Progenitor cell of endocrine pancreas (in vitro differentiated cells): ENCODE results near the gene GSTM5. TPM values are rescaled to one million over a fixed set of nuclear protein-coding genes. Genes with fewer than 3 reads are reported as not detected.
"Not testable (repeated sequence)": the region's sequence is repeated elsewhere in the genome, so short reads cannot be mapped to it uniquely, and the experiment has no call there.

ENCODE experiments used
- DNase-seq: peaks from one replicate; pipeline ENCODE4 v3.0.0; 2021; ENCODE audit warnings: low spot score; ENCODE audit not compliant: unreplicated experiment
- H3K27ac Mint-ChIP-seq: 2 replicates; pipeline ENCODE4 v1.8.0; 2021; ENCODE audit warnings: mild to moderate bottlenecking, moderate library complexity, mixed read lengths
- H3K27me3 Mint-ChIP-seq: 2 replicates; pipeline ENCODE4 v1.8.0; 2021; ENCODE audit warnings: mixed read lengths
- H3K36me3 Mint-ChIP-seq: 2 replicates; pipeline ENCODE4 v1.8.0; 2022; ENCODE audit warnings: mixed read lengths; ENCODE audit not compliant: insufficient read depth
- H3K4me1 Mint-ChIP-seq: 2 replicates; pipeline ENCODE4 v1.8.0; 2021; ENCODE audit warnings: low read depth, mixed read lengths
- H3K4me3 Mint-ChIP-seq: 2 replicates; pipeline ENCODE4 v1.8.0; 2021; ENCODE audit warnings: low read depth, mild to moderate bottlenecking, moderate library complexity, mixed read lengths
- H3K9me3 Mint-ChIP-seq: 2 replicates; pipeline ENCODE4 v1.8.0; 2021; ENCODE audit warnings: low read depth, mixed read lengths
- CTCF ChIP-seq: fragments of 200-600 bp; sonication (generic); IDR thresholded peaks from one replicate; pipeline ENCODE4 v1.5.0; 2021; ENCODE audit warnings: antibody characterized with exemption, mild to moderate bottlenecking; ENCODE audit not compliant: unreplicated experiment
- total RNA-seq: library from RNA; stranded (reverse); gene quantifications from 2 replicates; pipeline ENCODE4 v1.2.1, GENCODE V29; 2021

GSTM5 gene
- total RNA-seq, 1 donor from 2014 or later, result 2.8 TPM

GRCh38 chr1:109671067-109671466 is 41.0 kb upstream of the GSTM5 start:
- Mint-ChIP-seq H3K27ac (no peak overlapping the region), H3K9me3 (no peaks in the 10 kb centered on the region), H3K4me3 (no peak overlapping the region), H3K4me1 (peaks cover 7% of the 10 kb centered on the region), H3K27me3 (no peaks in the 10 kb centered on the region), H3K36me3 (peaks cover 10% of the 10 kb centered on the region)
- TF ChIP-seq CTCF, result no peak
- no peak for DNase-seq

- not testable (repeated sequence) for DNase-seq, H3K9me3 Mint-ChIP-seq, H3K4me3 Mint-ChIP-seq, H3K27me3 Mint-ChIP-seq, H3K27ac Mint-ChIP-seq, H3K36me3 Mint-ChIP-seq, H3K4me1 Mint-ChIP-seq
These were observed 38.2 kb upstream of the GSTM5 start for GRCh38 chr1:109673861-109674260.

- not testable (repeated sequence) for H3K4me1 Mint-ChIP-seq, H3K4me3 Mint-ChIP-seq, H3K36me3 Mint-ChIP-seq, H3K9me3 Mint-ChIP-seq, H3K27ac Mint-ChIP-seq, DNase-seq, H3K27me3 Mint-ChIP-seq
These were observed 35.2 kb upstream of the GSTM5 start for GRCh38 chr1:109676683-109677381.

DNA sequence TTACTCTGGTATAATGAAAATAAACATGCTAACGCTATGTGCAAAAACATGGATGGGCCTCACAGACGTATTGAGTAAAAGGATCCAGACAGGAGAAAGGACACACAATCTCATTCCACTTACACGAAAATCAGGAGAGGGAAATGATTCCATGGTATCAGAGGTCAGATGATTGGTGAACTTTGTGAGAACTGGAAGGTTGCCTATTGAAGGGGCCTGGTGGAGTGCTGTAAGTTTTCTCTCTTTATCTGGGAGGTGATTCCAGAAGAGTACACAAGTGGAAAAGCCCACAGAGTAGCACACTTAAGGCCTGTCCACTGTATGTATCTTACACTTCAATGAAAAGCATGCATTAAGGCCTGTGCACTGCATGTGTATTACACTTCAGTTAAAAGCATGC is 34.6 kb upstream of the GSTM5 start:
- no peak for TF ChIP-seq CTCF
- no peaks in the 10 kb centered on the region for H3K36me3 Mint-ChIP-seq

GRCh38 chr1:109678637-109679036 is 33.4 kb upstream of the GSTM5 start:
- H3K27ac Mint-ChIP-seq, H3K4me3 Mint-ChIP-seq, H3K36me3 Mint-ChIP-seq, DNase-seq, H3K27me3 Mint-ChIP-seq, H3K9me3 Mint-ChIP-seq, H3K4me1 Mint-ChIP-seq: not testable (repeated sequence)

More for the DNA sequence above, 34.6 kb upstream of the GSTM5 start:
- H3K27ac Mint-ChIP-seq, result no peak overlapping the region
- no peak overlapping the region for H3K4me3 Mint-ChIP-seq
- no peaks in the 10 kb centered on the region for H3K9me3 Mint-ChIP-seq
- no peak for DNase-seq
- H3K4me1 Mint-ChIP-seq, result no peaks in the 10 kb centered on the region
- no peaks in the 10 kb centered on the region for H3K27me3 Mint-ChIP-seq

DNA sequence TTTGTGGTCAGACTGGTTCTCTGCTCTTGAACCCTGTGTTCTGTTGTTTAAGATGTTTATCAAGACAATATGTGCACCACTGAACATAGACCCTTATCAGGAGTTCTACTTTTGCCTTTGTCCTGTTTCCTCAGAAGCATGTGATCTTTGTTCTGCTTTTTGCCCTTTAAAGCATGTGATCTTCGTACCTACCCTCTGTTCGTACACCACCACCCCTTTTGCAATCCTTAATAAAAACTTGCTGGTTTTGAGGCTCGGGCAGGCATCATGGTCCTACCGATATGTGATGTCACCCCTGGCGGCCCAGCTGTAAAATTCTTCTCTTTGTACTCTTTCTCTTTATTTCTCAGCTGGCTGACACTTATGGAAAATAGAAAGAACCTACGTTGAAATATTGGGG is 27.3 kb upstream of the GSTM5 start:
- not testable (repeated sequence) for H3K27me3 Mint-ChIP-seq, H3K36me3 Mint-ChIP-seq, H3K4me3 Mint-ChIP-seq, H3K9me3 Mint-ChIP-seq, DNase-seq, H3K4me1 Mint-ChIP-seq, H3K27ac Mint-ChIP-seq

DNA sequence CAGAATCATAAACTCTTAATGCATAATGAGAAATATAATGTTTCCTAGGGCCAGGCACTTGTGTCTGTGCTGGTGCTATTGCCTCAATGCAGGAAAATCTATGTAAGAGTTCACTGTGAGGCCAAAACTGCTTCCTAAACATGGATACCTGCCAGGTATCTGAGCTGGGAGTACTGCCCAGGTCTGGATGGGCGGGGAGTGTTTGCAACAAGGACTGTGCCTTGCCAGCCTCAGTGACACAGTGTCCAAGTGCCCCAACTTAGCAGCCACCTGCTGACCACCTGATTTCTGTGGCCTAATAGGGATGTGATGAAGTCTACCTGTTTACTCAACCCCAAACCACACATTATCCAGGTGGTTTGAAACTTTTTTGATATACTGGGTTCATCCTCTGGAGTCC is 26.7 kb upstream of the GSTM5 start:
- not testable (repeated sequence) for H3K4me3 Mint-ChIP-seq, H3K9me3 Mint-ChIP-seq, DNase-seq, H3K36me3 Mint-ChIP-seq, H3K27me3 Mint-ChIP-seq, H3K4me1 Mint-ChIP-seq, H3K27ac Mint-ChIP-seq

DNA sequence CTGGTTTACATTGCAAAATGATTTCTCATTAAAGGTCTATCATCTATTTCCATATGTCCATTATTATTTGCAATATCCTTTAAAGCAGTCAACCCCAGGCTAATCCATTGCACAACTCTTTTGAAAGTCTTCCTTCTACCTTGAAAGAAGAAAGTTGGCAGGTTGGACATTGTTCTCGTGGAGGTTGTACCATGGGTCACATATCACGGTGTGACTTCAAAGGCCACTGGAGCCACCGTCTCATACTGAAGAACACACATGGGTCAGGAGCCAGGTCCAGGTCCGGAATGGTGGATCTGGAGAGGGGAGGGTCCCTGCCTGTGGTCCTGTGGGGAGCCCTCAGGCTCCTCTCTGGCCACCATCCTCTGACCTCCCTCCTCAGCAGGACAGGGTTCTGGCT is 26.2 kb upstream of the GSTM5 start:
- H3K9me3 Mint-ChIP-seq, H3K4me1 Mint-ChIP-seq, H3K36me3 Mint-ChIP-seq, DNase-seq, H3K4me3 Mint-ChIP-seq, H3K27ac Mint-ChIP-seq, H3K27me3 Mint-ChIP-seq: not testable (repeated sequence)

- DNase-seq, H3K4me1 Mint-ChIP-seq, H3K36me3 Mint-ChIP-seq, H3K9me3 Mint-ChIP-seq, H3K27me3 Mint-ChIP-seq: not testable (repeated sequence)
- Mint-ChIP-seq H3K4me3 (peak overlapping the region; percentile 74), H3K27ac (peak overlapping the region; percentile 95)
These were observed 24.9 kb upstream of the GSTM5 start for GRCh38 chr1:109687109-109687508.
